Measurements from ENCODE around the gene CERK. TPM values are rescaled to one million over a fixed set of nuclear protein-coding genes. Genes with fewer than 3 reads are reported as not detected.

The CERK gene
- total and polyA plus RNA-seq, 7 donors = 23.9 to 45.5 (median 28.2) TPM

- Histone ChIP-seq H3K36me3 (no peaks in the 10 kb centered on the region), H3K27me3 (peaks cover 0 to 3% (median 0%) of the 10 kb centered on the region in 3 donors), H3K4me3 (no peak overlapping the region), H3K4me1 (peaks cover 0 to 33% (median 22%) of the 10 kb centered on the region in 4 donors), H3K9me3 (no peaks in the 10 kb centered on the region), H3K27ac (no peak overlapping the region)
- no peak for DNase-seq
- TF ChIP-seq POLR2AphosphoS5 (IDR thresholded peaks at IDR 0.05) = no peak
- no peak for TF ChIP-seq POLR2A (IDR thresholded peaks at IDR 0.05)
- TF ChIP-seq EP300 (IDR thresholded peaks at IDR 0.05) = no peak
- TF ChIP-seq CTCF (IDR thresholded peaks at IDR 0.05) = no peak
- intact Hi-C loops (cut with DNase I) = no loop called here
- 87 to 89% methylated on average over 5 of the region's 5 CpGs for WGBS, 2 donors
Observed at GRCh38 chr22:46746192-46746591, 8.1 kb upstream of the CERK start.

GRCh38 chr22:46744581-46744980 is 6.5 kb upstream of the CERK start:
- Histone ChIP-seq H3K27me3 (peaks cover 0 to 3% (median 0%) of the 10 kb centered on the region in 3 donors), H3K36me3 (no peaks in the 10 kb centered on the region), H3K27ac (no peak overlapping the region), H3K4me3 (no peak overlapping the region), H3K9me3 (no peaks in the 10 kb centered on the region), H3K4me1 (peaks cover 0 to 20% (median 18%) of the 10 kb centered on the region in 4 donors)
- no peak for TF ChIP-seq POLR2A (IDR thresholded peaks at IDR 0.05)
- TF ChIP-seq CTCF (IDR thresholded peaks at IDR 0.05) = no peak
- no peak for TF ChIP-seq POLR2AphosphoS5 (IDR thresholded peaks at IDR 0.05)
- TF ChIP-seq EP300 (IDR thresholded peaks at IDR 0.05) = no peak
- intact Hi-C loops (cut with DNase I) = no loop called here
- WGBS, 2 donors = 43 to 78% methylated on average over 6 of the region's 6 CpGs
- DNase-seq = no peak

- intact Hi-C loops (cut with DNase I) = no loop called here
- no peak overlapping the region for H3K4me3 ChIP-seq
- TF ChIP-seq CTCF (IDR thresholded peaks at IDR 0.05) (no peak), POLR2A (IDR thresholded peaks at IDR 0.05) (no peak), POLR2AphosphoS5 (IDR thresholded peaks at IDR 0.05) (no peak), EP300 (IDR thresholded peaks at IDR 0.05) (no peak)
- H3K9me3 ChIP-seq = no peaks in the 10 kb centered on the region
- no peak overlapping the region for H3K27ac ChIP-seq
- peaks cover 0 to 3% (median 0%) of the 10 kb centered on the region in 3 donors for H3K27me3 ChIP-seq
- no peaks in the 10 kb centered on the region for H3K36me3 ChIP-seq
- WGBS, 2 donors = 19 to 67% methylated on average over 6 of the region's 6 CpGs
- peaks cover 0 to 20% (median 14%) of the 10 kb centered on the region in 4 donors for H3K4me1 ChIP-seq
- DNase-seq = no peak
Observed at GRCh38 chr22:46742576-46743221, 4.6 kb upstream of the CERK start.

- Histone ChIP-seq H3K27ac (no peak overlapping the region), H3K4me3 (no peak overlapping the region), H3K27me3 (no peaks in the 10 kb centered on the region), H3K9me3 (no peaks in the 10 kb centered on the region), H3K36me3 (no peaks in the 10 kb centered on the region), H3K4me1 (peaks cover 0 to 25% (median 20%) of the 10 kb centered on the region in 4 donors)
- no peak for DNase-seq
- intact Hi-C loops (cut with DNase I) = no loop called here
- WGBS, 2 donors = 59 to 82% methylated on average over 6 of the region's 6 CpGs
- no peak for TF ChIP-seq CTCF (IDR thresholded peaks at IDR 0.05)
- TF ChIP-seq POLR2AphosphoS5 (IDR thresholded peaks at IDR 0.05) = no peak
- TF ChIP-seq EP300 (IDR thresholded peaks at IDR 0.05) = no peak
- no peak for TF ChIP-seq POLR2A (IDR thresholded peaks at IDR 0.05)
Observed at GRCh38 chr22:46741974-46742519, 4.0 kb upstream of the CERK start.
